HepG2 (cell line): ENCODE results near the gene DNAJC10. TPM values are rescaled to one million over a fixed set of nuclear protein-coding genes. Genes with fewer than 3 reads are reported as not detected.

Source experiments
- ATAC-seq: fragments of 200-7000 bp; cut with Tn5 transposase; 3 replicates; pipeline ENCODE4 v1.9.1; 2020; ENCODE audit warnings: mild to moderate bottlenecking, moderate library complexity
- BruUV-seq: library from RNA; stranded (reverse); fragments of 400-500 nt; replicated peaks from 2 replicates; lab custom pipeline; 2021; lab: Mats Ljungman, UMichigan
- CTCF ChIA-PET: fragments of 300-600 bp; formaldehyde crosslinking; extraction: SDS; loops from one replicate; lab custom pipeline; 2021; ENCODE audit warnings: low total read pairs, inconsistent platforms, low intra/inter-chr PET ratio; lab: Yijun Ruan, JAX
- POLR2A ChIA-PET: fragments of 350-600 bp; sonication (Branson Sonifier 250); formaldehyde crosslinking; loops from one replicate; lab custom pipeline; 2020; ENCODE audit warnings: antibody characterized with exemption, inconsistent platforms; lab: Yijun Ruan, JAX
- DNase-seq: peaks from one replicate; pipeline ENCODE4 v3.0.0-alpha.2; 2015; ENCODE audit warnings: low spot score
- FAIRE-seq: peaks from 3 replicates; lab custom pipeline; 2011; peaks lifted over from hg19 to GRCh38; lab: Jason Lieb, UNC
- H2AFZ ChIP-seq: one replicate; pipeline ENCODE4 v1.6.1; 2011; ENCODE audit warnings: low read length, inconsistent platforms
- H3K27ac ChIP-seq: fragments of 300-600 bp; 3 replicates; pipeline ENCODE4 v1.8.0; 2011; ENCODE audit warnings: mixed run types, mild to moderate bottlenecking, mixed read lengths, low read length, inconsistent platforms; ENCODE audit not compliant: insufficient read depth; ENCODE audit errors: extremely low read length
- H3K27me3 ChIP-seq, 2 experiments: fragments of 200-600 bp in 1 of 2; 2 replicates in 1 of 2; 3 replicates in 1 of 2; pipeline versions ENCODE4 v1.6.0 to v1.8.0; 2011; ENCODE audit warnings: low read length in 2 of 2, mild to moderate bottlenecking in 2 of 2, moderate library complexity in 2 of 2, inconsistent platforms in 1 of 2; ENCODE audit not compliant: insufficient read depth in 2 of 2, control insufficient read depth in 1 of 2
- H3K36me3 ChIP-seq, 2 experiments: fragments of 200-600 bp in 1 of 2; replicated peaks in 1 of 2; 2 replicates in 1 of 2; 3 replicates in 1 of 2; pipeline versions ENCODE4 v1.5.1 to v1.8.0; 2011; ENCODE audit warnings: low read length in 2 of 2, inconsistent platforms in 1 of 2; ENCODE audit not compliant: insufficient read depth in 2 of 2, control insufficient read depth in 1 of 2
- H3K4me1 ChIP-seq: 2 replicates; pipeline ENCODE4 v1.5.1; 2012; ENCODE audit warnings: low read length, inconsistent platforms; ENCODE audit not compliant: insufficient read depth
- H3K4me2 ChIP-seq: 2 replicates; pipeline ENCODE4 v1.6.0; 2011; ENCODE audit warnings: low read depth, low read length, inconsistent platforms
- H3K4me3 ChIP-seq, 3 experiments: fragments of 200-600 bp in 1 of 3; sonication (generic), shearing (Covaris generic) in 1 of 3; replicated peaks in 1 of 3; 2 replicates each; pipeline ENCODE4 v1.5.1; 2011 to 2016; ENCODE audit warnings: low read length in 3 of 3, inconsistent platforms in 2 of 3, low read depth in 2 of 3, mild to moderate bottlenecking in 2 of 3, control low read depth in 1 of 3, mixed read lengths in 1 of 3; ENCODE audit not compliant: insufficient read depth in 1 of 3
- H3K79me2 ChIP-seq: one replicate; pipeline ENCODE4 v1.6.1; 2011; ENCODE audit warnings: low read length, inconsistent platforms; ENCODE audit not compliant: insufficient read depth
- H3K9ac ChIP-seq: 2 replicates; pipeline ENCODE4 v1.6.0; 2011; ENCODE audit warnings: mild to moderate bottlenecking, low read depth, low read length, inconsistent platforms; ENCODE audit not compliant: insufficient read depth
- H3K9me3 ChIP-seq: 2 replicates; pipeline ENCODE4 v1.5.1; 2012; ENCODE audit warnings: mild to moderate bottlenecking, low read length
- H4K20me1 ChIP-seq: 2 replicates; pipeline ENCODE4 v1.6.0; 2011; ENCODE audit warnings: inconsistent platforms, mild to moderate bottlenecking, low read length, moderate library complexity; ENCODE audit not compliant: insufficient read depth
- MAZ ChIP-seq, 2 experiments: sonication (generic) in 1 of 2; formaldehyde crosslinking in 1 of 2; IDR thresholded peaks; 2 replicates each; pipeline versions ENCODE4 v1.5.0 to v1.6.1; 2012 to 2020; ENCODE audit warnings: low read depth in 2 of 2, mild to moderate bottlenecking in 2 of 2, borderline replicate concordance in 1 of 2, improper control_type of control experiment in 1 of 2, low read length in 1 of 2, missing genetic modification reagents in 1 of 2, moderate library complexity in 1 of 2
- PAXIP1 ChIP-seq: sonication (generic); formaldehyde crosslinking; conservative IDR thresholded peaks from 2 replicates; pipeline ENCODE4 v1.4.0; 2020; ENCODE audit warnings: mild to moderate bottlenecking, missing genetic modification reagents, moderate library complexity
- SALL1 ChIP-seq: sonication (generic); formaldehyde crosslinking; IDR thresholded peaks from 2 replicates; pipeline ENCODE4 v1.8.0; 2022; ENCODE audit warnings: mild to moderate bottlenecking, missing genetic modification reagents
- SOX6 ChIP-seq, 2 experiments: fragments of 450-650 bp in 1 of 2; sonication (generic) in 1 of 2; formaldehyde crosslinking in 1 of 2; IDR thresholded peaks; 2 replicates each; pipeline versions ENCODE4 v1.4.0 to v1.6.1; 2017 to 2020; ENCODE audit warnings: antibody characterized with exemption in 1 of 2, mild to moderate bottlenecking in 1 of 2, missing genetic modification reagents in 1 of 2
- WGBS: methylation state at CpG from one replicate; pipeline ENCODE4 v1.1.6; 2017; ENCODE audit warnings: low lambda C conversion rate; 5-methylcytosine and 5-hydroxymethylcytosine counted together
- in situ Hi-C: cut with HindIII; loops from 2 replicates; pipeline ENCODE4 v1.10.0; 2017; ENCODE audit warnings: low pct_unique_long_range_greater_than_20kb; ENCODE audit not compliant: extremely low pct_ligation_motif_present
- intact Hi-C: fragments of 100-400 bp; cut with micrococcal nuclease; formaldehyde crosslinking; loops from one replicate; pipeline ENCODE4 v1.10.0; 2022; ENCODE audit not compliant: unreplicated experiment
- polyA plus RNA-seq, 8 experiments: library from polyadenylated mRNA; depleted of rRNA in 3 of 8; stranded (reverse) in 7 of 8; unstranded in 1 of 8; fragments of >200 nt; fragmentation: Illumina TruSeq in 4 of 8; extraction: Trizol in 4 of 8; gene quantifications; 2 replicates each; pipeline versions ENCODE4 v1.2.1 to v1.2.3, GENCODE V29; 2011 to 2016; ENCODE audit warnings: low read depth in 4 of 8, missing spikeins in 1 of 8, mixed read lengths in 1 of 8; ENCODE audit not compliant: insufficient read depth in 1 of 8
- total RNA-seq, 5 experiments: library from RNA; depleted of rRNA; stranded (reverse); fragments of >200 nt; fragmentation: Illumina TruSeq; extraction: Trizol; gene quantifications; 2 replicates each; pipeline ENCODE4 v1.2.3, GENCODE V29; 2016; ENCODE audit warnings: low read depth in 1 of 5

Gene DNAJC10
- total and polyA plus RNA-seq, 2 of the 13 experiments (the other 11 are each of a cell fraction or from before 2014, with no cell fraction given): 44.1 to 178 TPM

GRCh38 chr2:182804128-182804527 is 88.1 kb downstream of the DNAJC10 start:
- no TSS peak for BruUV-seq
- H3K27me3 ChIP-seq: no peaks in the 10 kb centered on the region; a peak in 2 of 5 replicates
- no peak overlapping the region for H3K27ac ChIP-seq
- H2AFZ ChIP-seq: no peak overlapping the region
- H3K4me3 ChIP-seq: no peak overlapping the region
- H3K9ac ChIP-seq: no peak overlapping the region
- DNase-seq (no peak), ATAC-seq (peak; percentile 78), FAIRE-seq (no peak)
- ChIA-PET POLR2A (no interaction called here), CTCF (no interaction called here)
- peaks cover 19% of the 10 kb centered on the region for H3K4me1 ChIP-seq
- H3K79me2 ChIP-seq: no peaks in the 10 kb centered on the region
- in situ Hi-C loops: no loop called here
- H3K9me3 ChIP-seq: no peaks in the 10 kb centered on the region
- intact Hi-C loops: no loop called here
- H3K36me3 ChIP-seq: no peaks in the 10 kb centered on the region
- H4K20me1 ChIP-seq: no peaks in the 10 kb centered on the region
- TF ChIP-seq SOX6 (IDR thresholded peaks at IDR 0.05) (no peak), SOX6 (CRISPR knock-in tag; IDR thresholded peaks at IDR 0.05) (0 out of 2 replicates have a peak, but pooled peaks have one; percentile 10), SALL1 (CRISPR knock-in tag) (peak; percentile 39; the same call in 1 of the 2 replicates), PAXIP1 (0 out of 2 replicates have a peak, but pooled peaks have one; percentile 23), MAZ (IDR thresholded peaks at IDR 0.05; ENCODE audit: borderline replicate concordance, low read depth, low read length) (no peak), MAZ (CRISPR knock-in tag; IDR thresholded peaks at IDR 0.05; ENCODE audit: low read depth) (no peak)
- WGBS: 22% methylated on average over 5 of the region's 5 CpGs
- H3K4me2 ChIP-seq: no peak overlapping the region; the same call in 1 of the 2 replicates
